GM06990 (cell line): ENCODE results near the gene TRERF1.

Experiments used
- DNase-seq: peaks from one replicate; pipeline ENCODE4 v3.0.0-alpha.2; 2011; ENCODE audit not compliant: insufficient read length; ENCODE audit errors: extremely low read depth
- H3K27me3 ChIP-seq: replicated peaks from 2 replicates; pipeline ENCODE4 v1.6.0; 2011; ENCODE audit warnings: low read length; ENCODE audit not compliant: control insufficient read depth, insufficient read depth
- H3K36me3 ChIP-seq: 2 replicates; pipeline ENCODE4 v1.5.1; 2011; ENCODE audit warnings: low read length; ENCODE audit not compliant: control insufficient read depth, insufficient read depth
- H3K4me3 ChIP-seq: replicated peaks from 2 replicates; pipeline ENCODE4 v1.5.1; 2011; ENCODE audit warnings: low read depth, mild to moderate bottlenecking, control low read depth, low read length
- TF ChIP-seq, protein P1 (sequence below): IDR thresholded peaks from 2 replicates; pipeline ENCODE4 v1.5.1; 2011; ENCODE audit warnings: low read length, control low read depth, mild to moderate bottlenecking, inconsistent platforms; ENCODE audit not compliant: insufficient read depth, poor library complexity, severe bottlenecking

Gene TRERF1

DNA sequence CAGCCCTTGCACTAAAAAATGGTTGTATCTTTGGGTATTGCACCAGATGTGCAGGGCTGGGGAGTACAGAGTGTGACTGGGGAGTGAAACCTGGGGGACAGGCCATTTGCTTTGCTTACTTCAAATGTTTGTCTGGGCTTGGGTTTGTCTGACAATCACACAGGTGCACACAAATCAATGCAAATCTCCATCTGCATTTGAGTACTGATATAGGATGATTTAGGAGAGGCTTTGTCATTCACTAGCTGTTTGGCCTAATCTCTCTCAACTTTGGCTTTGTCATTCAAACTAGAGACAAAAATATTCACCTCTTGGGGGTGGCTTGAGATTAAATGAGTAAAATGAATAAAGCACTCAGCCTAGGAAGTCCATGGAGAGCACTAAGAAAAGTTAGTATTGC lies 274.7 kb downstream of the TRERF1 start:
- H3K27me3 ChIP-seq: no peaks in the 10 kb centered on the region; the same call in 1 of the 2 replicates
- no peaks in the 10 kb centered on the region for H3K36me3 ChIP-seq
- no peak overlapping the region for H3K4me3 ChIP-seq
- DNase-seq: no peak
- TF ChIP-seq, protein P1, sequence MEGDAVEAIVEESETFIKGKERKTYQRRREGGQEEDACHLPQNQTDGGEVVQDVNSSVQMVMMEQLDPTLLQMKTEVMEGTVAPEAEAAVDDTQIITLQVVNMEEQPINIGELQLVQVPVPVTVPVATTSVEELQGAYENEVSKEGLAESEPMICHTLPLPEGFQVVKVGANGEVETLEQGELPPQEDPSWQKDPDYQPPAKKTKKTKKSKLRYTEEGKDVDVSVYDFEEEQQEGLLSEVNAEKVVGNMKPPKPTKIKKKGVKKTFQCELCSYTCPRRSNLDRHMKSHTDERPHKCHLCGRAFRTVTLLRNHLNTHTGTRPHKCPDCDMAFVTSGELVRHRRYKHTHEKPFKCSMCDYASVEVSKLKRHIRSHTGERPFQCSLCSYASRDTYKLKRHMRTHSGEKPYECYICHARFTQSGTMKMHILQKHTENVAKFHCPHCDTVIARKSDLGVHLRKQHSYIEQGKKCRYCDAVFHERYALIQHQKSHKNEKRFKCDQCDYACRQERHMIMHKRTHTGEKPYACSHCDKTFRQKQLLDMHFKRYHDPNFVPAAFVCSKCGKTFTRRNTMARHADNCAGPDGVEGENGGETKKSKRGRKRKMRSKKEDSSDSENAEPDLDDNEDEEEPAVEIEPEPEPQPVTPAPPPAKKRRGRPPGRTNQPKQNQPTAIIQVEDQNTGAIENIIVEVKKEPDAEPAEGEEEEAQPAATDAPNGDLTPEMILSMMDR: no peak

DNA sequence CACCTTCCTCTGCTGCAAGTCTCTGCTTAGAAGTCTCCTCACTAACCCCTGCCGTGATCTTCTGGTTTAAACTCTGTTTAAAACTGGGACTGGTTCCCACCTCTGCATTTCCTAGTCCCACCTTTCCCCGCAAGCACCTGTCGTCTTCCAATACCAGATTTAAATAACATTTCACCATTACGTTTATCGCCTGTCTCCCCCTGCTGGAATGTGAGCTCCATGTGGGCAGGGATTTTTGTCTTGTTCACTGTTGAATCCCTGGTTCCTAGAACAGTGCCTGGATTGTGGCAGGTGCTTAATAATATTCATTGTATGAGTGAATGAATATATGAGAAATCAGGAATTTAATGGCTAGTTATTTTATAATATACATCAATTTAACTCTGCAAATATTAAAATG lies 275.9 kb downstream of the TRERF1 start:
- H3K36me3 ChIP-seq: no peaks in the 10 kb centered on the region
- TF ChIP-seq, protein P1: peak; percentile 13
- no peak for DNase-seq
- no peak overlapping the region for H3K4me3 ChIP-seq
- H3K27me3 ChIP-seq: no peaks in the 10 kb centered on the region; the same call in 1 of the 2 replicates
